Breast epithelium (tissue), 3 donors: ENCODE results near the gene BCAP31.

Experiments
- CTCF ChIP-seq, 3 donors: fragments of 450-650 bp; IDR thresholded peaks; one replicate each; pipeline ENCODE4 v1.5.1; 2016 to 2017; ENCODE audit warnings: antibody characterized with exemption in 3 of 3, mild to moderate bottlenecking in 3 of 3, moderate library complexity in 3 of 3
- POLR2A ChIP-seq: fragments of 450-650 bp; IDR thresholded peaks from one replicate; pipeline ENCODE4 v1.6.1; 2016; ENCODE audit warnings: antibody characterized with exemption, mild to moderate bottlenecking, moderate library complexity
- POLR2AphosphoS5 ChIP-seq, 3 donors: sonication (generic); formaldehyde crosslinking; IDR thresholded peaks; one replicate each; pipeline ENCODE4 v1.6.1; 2017; ENCODE audit warnings: antibody characterized with exemption in 3 of 3

- TF ChIP-seq POLR2A (no peak), POLR2AphosphoS5 (IDR thresholded peaks at IDR 0.05) (no peak), CTCF (IDR thresholded peaks at IDR 0.05) (no peak)
These were observed 10.7 kb upstream of the BCAP31 start for GRCh38 chrX:153734871-153735270.
